Right forelimb (tissue), 1 donor: ENCODE results near the gene ETV6.

ENCODE experiments used
- DNase-seq: peaks from one replicate; pipeline ENCODE4 v3.0.0-alpha.2; 2018

The ETV6 gene

GRCh38 chr12:11812586-11813437 lies 163.3 kb downstream of the ETV6 start:
- no peak for DNase-seq

GRCh38 chr12:11813438-11813813 lies 164.0 kb downstream of the ETV6 start:
- no peak for DNase-seq

- no peak for DNase-seq
Measured at GRCh38 chr12:11814374-11814773, 164.9 kb downstream of the ETV6 start.

- no peak for DNase-seq
Measured at GRCh38 chr12:11815397-11815796, 165.9 kb downstream of the ETV6 start.

- DNase-seq, result no peak
Measured at GRCh38 chr12:11819643-11820042, 170.2 kb downstream of the ETV6 start.

- DNase-seq, result no peak
Measured at GRCh38 chr12:11820476-11820875, 171.0 kb downstream of the ETV6 start.

- DNase-seq, result no peak
Measured at GRCh38 chr12:11821386-11822080, 172.1 kb downstream of the ETV6 start.

- DNase-seq, result no peak
Measured at GRCh38 chr12:11822081-11822834, 172.8 kb downstream of the ETV6 start.

GRCh38 chr12:11823043-11823442 lies 173.6 kb downstream of the ETV6 start:
- DNase-seq, result no peak

GRCh38 chr12:11823593-11823992 lies 174.1 kb downstream of the ETV6 start:
- no peak for DNase-seq

GRCh38 chr12:11824069-11824468 lies 174.6 kb downstream of the ETV6 start:
- no peak for DNase-seq

GRCh38 chr12:11824736-11825135 lies 175.3 kb downstream of the ETV6 start:
- DNase-seq, result no peak

- DNase-seq, result no peak
Measured at GRCh38 chr12:11825278-11825677, 175.8 kb downstream of the ETV6 start.

- DNase-seq, result no peak
Measured at GRCh38 chr12:11826574-11826973, 177.1 kb downstream of the ETV6 start.

GRCh38 chr12:11827091-11828061 lies 177.9 kb downstream of the ETV6 start:
- no peak for DNase-seq

GRCh38 chr12:11829764-11830194 lies 180.3 kb downstream of the ETV6 start:
- no peak for DNase-seq

GRCh38 chr12:11830307-11830801 lies 180.9 kb downstream of the ETV6 start:
- no peak for DNase-seq

GRCh38 chr12:11832093-11832492 lies 182.6 kb downstream of the ETV6 start:
- no peak for DNase-seq

- no peak for DNase-seq
Measured at GRCh38 chr12:11833174-11833895, 183.9 kb downstream of the ETV6 start.

- DNase-seq, result no peak
Measured at GRCh38 chr12:11834104-11834812, 184.8 kb downstream of the ETV6 start.

GRCh38 chr12:11834931-11835330 lies 185.5 kb downstream of the ETV6 start:
- no peak for DNase-seq
